ENCODE data around the gene CHML. TPM values are rescaled to one million over a fixed set of nuclear protein-coding genes. Genes with fewer than 3 reads are reported as not detected.

CHML gene
- total RNA-seq, 1 experiment from 2014 or later = 19.3 TPM

DNA sequence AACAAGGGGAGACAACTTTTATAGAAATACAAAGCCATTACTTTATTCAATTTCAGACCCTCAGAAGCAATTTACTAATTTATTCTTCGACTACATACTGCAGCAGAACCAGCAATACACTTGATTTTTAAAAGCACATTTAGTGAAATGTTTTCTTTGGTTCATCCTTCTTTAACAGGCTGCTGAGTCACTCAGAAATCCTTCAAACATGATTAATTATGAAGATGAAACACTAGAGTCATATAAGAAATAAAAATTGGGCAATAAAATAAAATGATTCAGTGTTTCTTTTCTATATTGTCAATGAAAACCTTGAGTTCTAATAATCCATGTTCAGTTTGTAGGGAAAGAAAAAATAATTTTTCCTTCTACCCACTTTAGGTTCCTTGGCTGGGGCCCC lies 47.0 kb downstream of the CHML start:
- in situ Hi-C loops (cut with HindIII; ENCODE audit: low pct_unique_long_range_greater_than_20kb, low sequenced_read_pairs) (no loop called here), intact Hi-C loops (cut with micrococcal nuclease; ENCODE audit: unreplicated experiment) (no loop called here)
- ATAC-seq (no peak), DNase-seq (ENCODE audit: low read depth, low spot score) (no peak)
- CTCF ChIA-PET = no interaction called here
- Histone ChIP-seq H3K27me3 (ENCODE audit: control insufficient read depth, insufficient read depth, low read length) (no peaks in the 10 kb centered on the region), H3K27ac (ENCODE audit: low read length) (peak overlapping the region; percentile 73; the same call in 1 of the 2 replicates), H3K36me3 (ENCODE audit: control insufficient read depth, insufficient read depth, low read length) (no peaks in the 10 kb centered on the region), H3K4me1 (ENCODE audit: control insufficient read depth, insufficient read depth, low read length) (peaks cover 14% of the 10 kb centered on the region), H3K4me3 (ENCODE audit: low read depth in 2 of 2, low read length in 2 of 2) (no peak overlapping the region), H3K9me3 (ENCODE audit: control insufficient read depth, insufficient read depth, low read depth, low read length) (no peaks in the 10 kb centered on the region)
- TF ChIP-seq POLR2AphosphoS5 (IDR thresholded peaks at IDR 0.05; ENCODE audit: low read depth, low read length) (no peak), TCF7L2 (IDR thresholded peaks at IDR 0.05; ENCODE audit: low read depth, low read length) (no peak), SIN3A (IDR thresholded peaks at IDR 0.05; ENCODE audit: borderline replicate concordance, insufficient read depth, low read depth, low read length) (no peak)
- TF ChIP-seq, protein P1, sequence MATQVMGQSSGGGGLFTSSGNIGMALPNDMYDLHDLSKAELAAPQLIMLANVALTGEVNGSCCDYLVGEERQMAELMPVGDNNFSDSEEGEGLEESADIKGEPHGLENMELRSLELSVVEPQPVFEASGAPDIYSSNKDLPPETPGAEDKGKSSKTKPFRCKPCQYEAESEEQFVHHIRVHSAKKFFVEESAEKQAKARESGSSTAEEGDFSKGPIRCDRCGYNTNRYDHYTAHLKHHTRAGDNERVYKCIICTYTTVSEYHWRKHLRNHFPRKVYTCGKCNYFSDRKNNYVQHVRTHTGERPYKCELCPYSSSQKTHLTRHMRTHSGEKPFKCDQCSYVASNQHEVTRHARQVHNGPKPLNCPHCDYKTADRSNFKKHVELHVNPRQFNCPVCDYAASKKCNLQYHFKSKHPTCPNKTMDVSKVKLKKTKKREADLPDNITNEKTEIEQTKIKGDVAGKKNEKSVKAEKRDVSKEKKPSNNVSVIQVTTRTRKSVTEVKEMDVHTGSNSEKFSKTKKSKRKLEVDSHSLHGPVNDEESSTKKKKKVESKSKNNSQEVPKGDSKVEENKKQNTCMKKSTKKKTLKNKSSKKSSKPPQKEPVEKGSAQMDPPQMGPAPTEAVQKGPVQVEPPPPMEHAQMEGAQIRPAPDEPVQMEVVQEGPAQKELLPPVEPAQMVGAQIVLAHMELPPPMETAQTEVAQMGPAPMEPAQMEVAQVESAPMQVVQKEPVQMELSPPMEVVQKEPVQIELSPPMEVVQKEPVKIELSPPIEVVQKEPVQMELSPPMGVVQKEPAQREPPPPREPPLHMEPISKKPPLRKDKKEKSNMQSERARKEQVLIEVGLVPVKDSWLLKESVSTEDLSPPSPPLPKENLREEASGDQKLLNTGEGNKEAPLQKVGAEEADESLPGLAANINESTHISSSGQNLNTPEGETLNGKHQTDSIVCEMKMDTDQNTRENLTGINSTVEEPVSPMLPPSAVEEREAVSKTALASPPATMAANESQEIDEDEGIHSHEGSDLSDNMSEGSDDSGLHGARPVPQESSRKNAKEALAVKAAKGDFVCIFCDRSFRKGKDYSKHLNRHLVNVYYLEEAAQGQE (IDR thresholded peaks at IDR 0.05; ENCODE audit: insufficient read depth in 1 of 2, low read depth in 2 of 2, low read length in 1 of 2) = no peak
- TF ChIP-seq, protein P2, sequence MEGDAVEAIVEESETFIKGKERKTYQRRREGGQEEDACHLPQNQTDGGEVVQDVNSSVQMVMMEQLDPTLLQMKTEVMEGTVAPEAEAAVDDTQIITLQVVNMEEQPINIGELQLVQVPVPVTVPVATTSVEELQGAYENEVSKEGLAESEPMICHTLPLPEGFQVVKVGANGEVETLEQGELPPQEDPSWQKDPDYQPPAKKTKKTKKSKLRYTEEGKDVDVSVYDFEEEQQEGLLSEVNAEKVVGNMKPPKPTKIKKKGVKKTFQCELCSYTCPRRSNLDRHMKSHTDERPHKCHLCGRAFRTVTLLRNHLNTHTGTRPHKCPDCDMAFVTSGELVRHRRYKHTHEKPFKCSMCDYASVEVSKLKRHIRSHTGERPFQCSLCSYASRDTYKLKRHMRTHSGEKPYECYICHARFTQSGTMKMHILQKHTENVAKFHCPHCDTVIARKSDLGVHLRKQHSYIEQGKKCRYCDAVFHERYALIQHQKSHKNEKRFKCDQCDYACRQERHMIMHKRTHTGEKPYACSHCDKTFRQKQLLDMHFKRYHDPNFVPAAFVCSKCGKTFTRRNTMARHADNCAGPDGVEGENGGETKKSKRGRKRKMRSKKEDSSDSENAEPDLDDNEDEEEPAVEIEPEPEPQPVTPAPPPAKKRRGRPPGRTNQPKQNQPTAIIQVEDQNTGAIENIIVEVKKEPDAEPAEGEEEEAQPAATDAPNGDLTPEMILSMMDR (IDR thresholded peaks at IDR 0.05) = no peak
- no TSS peak for BruUV-seq (replicated peaks)
- POLR2A ChIA-PET = no interaction called here

DNA sequence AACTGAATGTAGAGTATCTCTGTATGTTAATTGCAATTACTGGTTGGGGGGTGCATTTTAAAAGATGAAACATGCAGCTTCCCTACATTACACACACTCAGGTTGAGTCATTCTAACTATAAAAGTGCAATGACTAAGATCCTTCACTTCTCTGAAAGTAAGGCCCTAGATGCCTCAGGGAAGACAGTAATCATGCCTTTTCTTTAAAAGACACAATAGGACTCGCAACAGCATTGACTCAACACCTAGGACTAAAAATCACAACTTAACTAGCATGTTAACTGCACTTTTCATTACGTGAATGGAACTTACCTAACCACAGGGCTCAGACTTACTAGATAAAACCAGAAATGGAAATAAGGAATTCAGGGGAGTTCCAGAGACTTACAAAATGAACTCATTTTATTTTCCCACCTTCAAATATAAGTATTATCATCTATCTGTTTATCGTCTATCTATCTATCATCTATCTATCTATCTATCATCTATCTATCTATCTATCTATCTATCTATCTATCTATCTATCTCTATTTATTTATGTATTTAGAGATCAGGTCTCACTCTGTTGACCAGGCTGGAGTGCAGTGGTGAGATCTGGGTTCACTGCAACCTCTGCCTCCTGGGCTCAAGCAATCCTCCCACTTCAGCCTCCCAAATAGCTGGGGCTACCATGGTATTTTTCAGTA lies 47.8 kb downstream of the CHML start:
- Histone ChIP-seq H3K4me3 (ENCODE audit: low read depth in 2 of 2, low read length in 2 of 2) (no peak overlapping the region), H3K9me3 (ENCODE audit: control insufficient read depth, insufficient read depth, low read depth, low read length) (no peaks in the 10 kb centered on the region), H3K36me3 (ENCODE audit: control insufficient read depth, insufficient read depth, low read length) (no peaks in the 10 kb centered on the region), H3K27ac (ENCODE audit: low read length) (peak overlapping the region; percentile 73), H3K27me3 (ENCODE audit: control insufficient read depth, insufficient read depth, low read length) (no peaks in the 10 kb centered on the region), H3K4me1 (ENCODE audit: control insufficient read depth, insufficient read depth, low read length) (peaks cover 14% of the 10 kb centered on the region)
- no peak for DNase-seq (ENCODE audit: low read depth, low spot score)
- ATAC-seq = peak; percentile 83
- POLR2A ChIA-PET = no interaction called here
- intact Hi-C loops (cut with micrococcal nuclease; ENCODE audit: unreplicated experiment) (no loop called here), in situ Hi-C loops (cut with HindIII; ENCODE audit: low pct_unique_long_range_greater_than_20kb, low sequenced_read_pairs) (no loop called here)
- no TSS peak for BruUV-seq (replicated peaks)
- TF ChIP-seq, protein P1 (IDR thresholded peaks at IDR 0.05; ENCODE audit: insufficient read depth in 1 of 2, low read depth in 2 of 2, low read length in 1 of 2) = no peak
- TF ChIP-seq, protein P2 (IDR thresholded peaks at IDR 0.05) = no peak
- TF ChIP-seq SIN3A (IDR thresholded peaks at IDR 0.05; ENCODE audit: borderline replicate concordance, insufficient read depth, low read depth, low read length) (no peak), POLR2AphosphoS5 (IDR thresholded peaks at IDR 0.05; ENCODE audit: low read depth, low read length) (no peak), TCF7L2 (IDR thresholded peaks at IDR 0.05; ENCODE audit: low read depth, low read length) (no peak; the same call in 1 of the 2 replicates)
- CTCF ChIA-PET = no interaction called here

All from Panc1 (cell line).